Measurements from ENCODE around the gene PNP.

The PNP gene

DNA sequence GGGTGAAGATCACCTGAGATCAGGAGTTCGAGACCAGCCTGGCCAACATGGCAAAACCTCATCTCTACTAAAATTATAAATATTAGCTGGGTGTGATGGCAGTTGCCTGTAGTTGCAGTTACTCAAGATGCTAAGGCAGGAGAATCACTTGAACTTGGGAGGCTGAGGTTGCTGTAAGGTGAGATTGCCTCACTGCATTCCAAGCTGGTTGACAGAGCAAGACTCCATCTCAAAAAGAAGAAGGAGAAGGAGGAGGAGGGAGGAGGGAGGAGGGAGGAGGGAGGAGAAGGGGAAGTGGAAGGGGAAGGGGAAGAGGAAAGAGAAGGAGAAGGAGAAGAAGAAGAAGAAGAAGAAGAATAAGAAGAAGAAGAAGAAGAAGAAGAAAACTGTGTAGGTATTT is 53.1 kb downstream of the PNP start:
- Histone ChIP-seq H4K20me1 (ENCODE audit: insufficient read depth, low read length) (no peaks in the 10 kb centered on the region), H3K27me3 (replicated peaks; ENCODE audit: insufficient read depth, low read length) (no peaks in the 10 kb centered on the region), H3K36me3 (replicated peaks; ENCODE audit: insufficient read depth, low read length) (no peaks in the 10 kb centered on the region), H3K9me3 (replicated peaks; ENCODE audit: insufficient read depth, low read length) (no peaks in the 10 kb centered on the region), H3K79me2 (ENCODE audit: low read length) (no peaks in the 10 kb centered on the region), H3K9ac (ENCODE audit: low read length) (no peak overlapping the region), H3K27ac (ENCODE audit: low read length) (no peak overlapping the region), H3K4me2 (ENCODE audit: low read depth, low read length) (no peak overlapping the region), H3F3A (ENCODE audit: insufficient read depth, low read length) (no peaks in the 10 kb centered on the region), H3K4me3 (ENCODE audit: low read length) (no peak overlapping the region), H2AFZ (ENCODE audit: low read length) (no peak overlapping the region), H3K9me2 (replicated peaks; ENCODE audit: insufficient read depth, low read length) (no peaks in the 10 kb centered on the region), H3K4me1 (ENCODE audit: low read length) (no peaks in the 10 kb centered on the region)
- no peak for TF ChIP-seq EZH2phosphoT487 (IDR thresholded peaks at IDR 0.05; ENCODE audit: low read length)
- TF ChIP-seq, protein P1, sequence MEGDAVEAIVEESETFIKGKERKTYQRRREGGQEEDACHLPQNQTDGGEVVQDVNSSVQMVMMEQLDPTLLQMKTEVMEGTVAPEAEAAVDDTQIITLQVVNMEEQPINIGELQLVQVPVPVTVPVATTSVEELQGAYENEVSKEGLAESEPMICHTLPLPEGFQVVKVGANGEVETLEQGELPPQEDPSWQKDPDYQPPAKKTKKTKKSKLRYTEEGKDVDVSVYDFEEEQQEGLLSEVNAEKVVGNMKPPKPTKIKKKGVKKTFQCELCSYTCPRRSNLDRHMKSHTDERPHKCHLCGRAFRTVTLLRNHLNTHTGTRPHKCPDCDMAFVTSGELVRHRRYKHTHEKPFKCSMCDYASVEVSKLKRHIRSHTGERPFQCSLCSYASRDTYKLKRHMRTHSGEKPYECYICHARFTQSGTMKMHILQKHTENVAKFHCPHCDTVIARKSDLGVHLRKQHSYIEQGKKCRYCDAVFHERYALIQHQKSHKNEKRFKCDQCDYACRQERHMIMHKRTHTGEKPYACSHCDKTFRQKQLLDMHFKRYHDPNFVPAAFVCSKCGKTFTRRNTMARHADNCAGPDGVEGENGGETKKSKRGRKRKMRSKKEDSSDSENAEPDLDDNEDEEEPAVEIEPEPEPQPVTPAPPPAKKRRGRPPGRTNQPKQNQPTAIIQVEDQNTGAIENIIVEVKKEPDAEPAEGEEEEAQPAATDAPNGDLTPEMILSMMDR (IDR thresholded peaks at IDR 0.05; ENCODE audit: low read length): no peak
- DNase-seq: no peak

DNA sequence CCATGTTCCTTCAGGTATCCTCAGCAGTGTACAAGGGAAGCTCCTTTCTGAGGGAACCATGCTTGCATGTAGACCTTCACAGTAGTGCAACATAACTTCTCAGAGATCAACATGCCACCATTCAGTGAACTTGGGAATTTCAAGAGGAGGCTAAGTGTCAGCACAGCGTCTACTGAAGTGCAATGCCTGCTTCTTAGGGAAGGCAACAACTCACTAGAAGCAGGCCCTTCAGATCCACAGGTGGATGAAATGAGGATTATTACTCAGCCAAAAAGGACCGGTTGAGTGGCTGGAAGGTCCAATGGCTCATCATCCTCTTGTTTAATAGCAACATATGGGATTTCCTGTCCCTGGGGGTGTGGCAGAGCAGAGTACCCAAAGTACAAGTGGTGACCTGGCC is 54.8 kb downstream of the PNP start:
- Histone ChIP-seq H3K9me2 (replicated peaks; ENCODE audit: insufficient read depth, low read length) (no peaks in the 10 kb centered on the region), H3K4me3 (ENCODE audit: low read length) (no peak overlapping the region), H3K9ac (ENCODE audit: low read length) (no peak overlapping the region), H2AFZ (ENCODE audit: low read length) (no peak overlapping the region), H3K27me3 (replicated peaks; ENCODE audit: insufficient read depth, low read length) (no peaks in the 10 kb centered on the region), H3F3A (ENCODE audit: insufficient read depth, low read length) (no peaks in the 10 kb centered on the region), H3K9me3 (replicated peaks; ENCODE audit: insufficient read depth, low read length) (no peaks in the 10 kb centered on the region), H3K36me3 (replicated peaks; ENCODE audit: insufficient read depth, low read length) (no peaks in the 10 kb centered on the region), H3K27ac (ENCODE audit: low read length) (no peak overlapping the region), H3K79me2 (ENCODE audit: low read length) (no peaks in the 10 kb centered on the region), H3K4me1 (ENCODE audit: low read length) (no peaks in the 10 kb centered on the region), H4K20me1 (ENCODE audit: insufficient read depth, low read length) (no peaks in the 10 kb centered on the region), H3K4me2 (ENCODE audit: low read depth, low read length) (no peak overlapping the region)
- TF ChIP-seq EZH2 (optimal IDR thresholded peaks at IDR 0.05; ENCODE audit: low read depth, low read length) (no peak), EZH2phosphoT487 (IDR thresholded peaks at IDR 0.05; ENCODE audit: low read length) (no peak)
- TF ChIP-seq, protein P1 (IDR thresholded peaks at IDR 0.05; ENCODE audit: low read length): no peak
- no peak for DNase-seq

Data from MM.1S (cell line).